Osteoblast (primary cell): Measurements from ENCODE around the gene DCUN1D5. TPM values are rescaled to one million over a fixed set of nuclear protein-coding genes. Genes with fewer than 3 reads are reported as not detected.

Experiments
- DNase-seq: peaks from one replicate; pipeline ENCODE4 v3.0.0; 2011; ENCODE audit warnings: low spot score, mixed read lengths; ENCODE audit not compliant: insufficient read length; ENCODE audit errors: missing footprints
- H2AFZ ChIP-seq: 2 replicates; pipeline ENCODE4 v1.6.0; 2011; ENCODE audit warnings: mild to moderate bottlenecking, low read length
- H3K27ac ChIP-seq: 2 replicates; pipeline ENCODE4 v1.5.1; 2011; ENCODE audit warnings: mild to moderate bottlenecking, low read depth, low read length, moderate library complexity
- H3K27me3 ChIP-seq: 2 replicates; pipeline ENCODE4 v1.6.0; 2012; ENCODE audit warnings: mild to moderate bottlenecking, control low read depth, inconsistent platforms, low read length, moderate library complexity; ENCODE audit not compliant: insufficient read depth
- H3K36me3 ChIP-seq: 2 replicates; pipeline ENCODE4 v1.5.1; 2011; ENCODE audit warnings: mild to moderate bottlenecking, low read length, control low read depth, moderate library complexity; ENCODE audit not compliant: insufficient read depth
- H3K4me1 ChIP-seq: 2 replicates; pipeline ENCODE4 v1.5.1; 2011; ENCODE audit warnings: mild to moderate bottlenecking, low read length, control low read depth, moderate library complexity; ENCODE audit not compliant: insufficient read depth
- H3K4me2 ChIP-seq: 2 replicates; pipeline ENCODE4 v1.6.0; 2011; ENCODE audit warnings: mild to moderate bottlenecking, low read length; ENCODE audit not compliant: insufficient read depth
- H3K4me3 ChIP-seq: fragments of 200-600 bp; sonication (generic); 3 replicates; pipeline ENCODE4 v1.5.1; 2012; ENCODE audit warnings: mild to moderate bottlenecking, low read length, inconsistent platforms; ENCODE audit not compliant: insufficient read depth
- H3K79me2 ChIP-seq: 2 replicates; pipeline ENCODE4 v1.6.0; 2012; ENCODE audit warnings: mild to moderate bottlenecking, low read length, control low read depth, inconsistent platforms; ENCODE audit not compliant: insufficient read depth
- H3K9me3 ChIP-seq: 2 replicates; pipeline ENCODE4 v1.5.1; 2011; ENCODE audit warnings: low read depth, low read length, control low read depth
- H4K20me1 ChIP-seq: 2 replicates; pipeline ENCODE4 v1.6.0; 2012; ENCODE audit warnings: mild to moderate bottlenecking, low read length, control low read depth; ENCODE audit not compliant: insufficient read depth
- total RNA-seq: library from RNA; depleted of rRNA; stranded (reverse); fragments of >200 nt; gene quantifications from 2 replicates; pipeline ENCODE4 v1.2.3, GENCODE V29; 2012
- TF ChIP-seq, protein P1 (sequence below): IDR thresholded peaks from 2 replicates; pipeline ENCODE4 v1.5.1; 2011; ENCODE audit warnings: mild to moderate bottlenecking, low read depth, low read length, moderate library complexity; ENCODE audit errors: extremely low read depth

The DCUN1D5 gene
- total RNA-seq, 1 donor: 60.1 TPM

DNA sequence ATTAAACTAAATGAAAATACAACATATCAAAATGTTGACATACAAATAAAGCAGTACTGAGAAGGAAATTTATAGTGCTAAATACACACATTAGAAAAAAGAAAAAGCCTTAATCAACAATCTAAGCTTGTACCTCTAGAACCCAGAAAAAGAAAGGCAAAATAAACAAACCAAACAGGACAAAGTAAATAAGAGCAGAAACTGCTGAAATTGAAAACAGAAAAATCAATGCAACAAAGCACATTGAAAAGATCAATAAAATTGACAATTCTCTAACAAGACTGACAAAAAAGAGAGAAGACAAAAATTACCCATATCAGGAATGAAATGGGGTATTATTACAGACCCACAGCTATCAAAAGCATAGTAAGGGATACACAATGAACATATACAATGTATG, 21.0 kb downstream of the DCUN1D5 start:
- peaks cover 11% of the 10 kb centered on the region for H3K36me3 ChIP-seq
- H2AFZ ChIP-seq: no peak overlapping the region
- TF ChIP-seq, protein P1, sequence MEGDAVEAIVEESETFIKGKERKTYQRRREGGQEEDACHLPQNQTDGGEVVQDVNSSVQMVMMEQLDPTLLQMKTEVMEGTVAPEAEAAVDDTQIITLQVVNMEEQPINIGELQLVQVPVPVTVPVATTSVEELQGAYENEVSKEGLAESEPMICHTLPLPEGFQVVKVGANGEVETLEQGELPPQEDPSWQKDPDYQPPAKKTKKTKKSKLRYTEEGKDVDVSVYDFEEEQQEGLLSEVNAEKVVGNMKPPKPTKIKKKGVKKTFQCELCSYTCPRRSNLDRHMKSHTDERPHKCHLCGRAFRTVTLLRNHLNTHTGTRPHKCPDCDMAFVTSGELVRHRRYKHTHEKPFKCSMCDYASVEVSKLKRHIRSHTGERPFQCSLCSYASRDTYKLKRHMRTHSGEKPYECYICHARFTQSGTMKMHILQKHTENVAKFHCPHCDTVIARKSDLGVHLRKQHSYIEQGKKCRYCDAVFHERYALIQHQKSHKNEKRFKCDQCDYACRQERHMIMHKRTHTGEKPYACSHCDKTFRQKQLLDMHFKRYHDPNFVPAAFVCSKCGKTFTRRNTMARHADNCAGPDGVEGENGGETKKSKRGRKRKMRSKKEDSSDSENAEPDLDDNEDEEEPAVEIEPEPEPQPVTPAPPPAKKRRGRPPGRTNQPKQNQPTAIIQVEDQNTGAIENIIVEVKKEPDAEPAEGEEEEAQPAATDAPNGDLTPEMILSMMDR: no peak
- H3K4me3 ChIP-seq: no peak overlapping the region
- no peaks in the 10 kb centered on the region for H4K20me1 ChIP-seq
- no peaks in the 10 kb centered on the region for H3K4me1 ChIP-seq
- DNase-seq: no peak
- no peak overlapping the region for H3K4me2 ChIP-seq
- H3K27me3 ChIP-seq: no peaks in the 10 kb centered on the region
- no peak overlapping the region for H3K27ac ChIP-seq
- peaks cover 61% of the 10 kb centered on the region for H3K79me2 ChIP-seq
- no peaks in the 10 kb centered on the region for H3K9me3 ChIP-seq

DNA sequence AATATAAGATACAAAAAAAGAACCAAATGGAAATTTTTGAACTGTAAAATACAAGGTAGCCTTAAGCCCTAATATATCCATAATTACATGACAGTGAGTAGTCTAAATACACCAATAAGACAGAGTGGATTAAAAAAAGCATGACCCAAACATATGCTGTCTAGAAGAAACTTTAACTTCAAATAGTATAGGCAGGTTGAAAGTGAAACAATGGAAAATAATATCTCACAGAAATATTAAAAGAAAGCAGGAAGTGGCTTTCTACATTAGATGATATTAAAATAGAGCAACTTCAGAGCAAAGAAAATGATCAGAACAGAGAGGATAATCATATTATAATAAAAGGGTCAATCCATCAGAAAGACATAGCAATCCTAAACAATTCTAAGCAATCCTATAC, 21.8 kb downstream of the DCUN1D5 start:
- no peak for DNase-seq
- no peaks in the 10 kb centered on the region for H3K27me3 ChIP-seq
- TF ChIP-seq, protein P1: no peak
- no peak overlapping the region for H2AFZ ChIP-seq
- no peaks in the 10 kb centered on the region for H3K9me3 ChIP-seq
- no peak overlapping the region for H3K4me2 ChIP-seq
- H3K4me3 ChIP-seq: no peak overlapping the region
- H3K4me1 ChIP-seq: no peaks in the 10 kb centered on the region
- H3K79me2 ChIP-seq: peaks cover 58% of the 10 kb centered on the region
- no peaks in the 10 kb centered on the region for H4K20me1 ChIP-seq
- peaks cover 11% of the 10 kb centered on the region for H3K36me3 ChIP-seq
- no peak overlapping the region for H3K27ac ChIP-seq

DNA sequence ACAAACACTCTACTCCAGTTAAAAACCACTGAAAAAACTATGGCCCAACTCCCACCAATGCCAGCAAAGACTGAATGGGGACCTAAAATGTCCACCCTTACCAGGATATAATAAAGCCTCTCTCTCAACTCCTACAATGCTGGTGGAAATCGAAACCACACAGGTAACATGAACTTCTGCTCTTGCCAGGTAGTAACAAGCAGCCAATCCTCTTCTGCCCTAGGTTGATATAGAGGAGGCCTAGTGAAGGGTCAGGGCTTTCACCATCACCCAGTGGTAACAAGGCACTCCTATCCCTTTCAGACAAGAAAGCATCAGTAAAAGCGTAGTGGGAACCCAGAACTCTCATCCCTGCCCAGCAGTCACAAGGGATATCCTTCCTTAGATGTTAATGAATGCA, 22.6 kb downstream of the DCUN1D5 start:
- peaks cover 51% of the 10 kb centered on the region for H3K79me2 ChIP-seq
- peaks cover 6% of the 10 kb centered on the region for H3K36me3 ChIP-seq
- H3K4me2 ChIP-seq: no peak overlapping the region
- no peaks in the 10 kb centered on the region for H3K9me3 ChIP-seq
- no peak overlapping the region for H3K4me3 ChIP-seq
- H3K27me3 ChIP-seq: no peaks in the 10 kb centered on the region
- no peaks in the 10 kb centered on the region for H4K20me1 ChIP-seq
- no peak overlapping the region for H3K27ac ChIP-seq
- H2AFZ ChIP-seq: no peak overlapping the region
- H3K4me1 ChIP-seq: no peaks in the 10 kb centered on the region
- TF ChIP-seq, protein P1: no peak
- no peak for DNase-seq

DNA sequence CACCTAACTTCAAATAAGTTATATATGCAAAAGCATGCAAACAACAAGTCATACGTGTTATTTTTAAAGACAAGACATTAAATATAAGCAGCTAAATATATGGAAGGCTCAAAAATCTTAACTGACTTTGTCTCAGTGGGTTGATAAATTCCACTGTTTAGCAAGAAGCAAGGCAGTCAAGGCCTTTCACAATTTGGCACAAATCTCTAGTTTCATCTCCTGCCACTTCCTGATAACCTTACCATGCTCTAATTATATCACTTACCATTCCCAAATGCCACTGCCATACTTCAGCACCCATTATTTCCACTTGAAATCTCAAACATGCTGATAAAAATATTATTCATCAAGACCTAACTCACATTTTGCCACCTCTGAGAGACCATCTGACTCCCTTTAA, 24.8 kb downstream of the DCUN1D5 start:
- no peaks in the 10 kb centered on the region for H3K27me3 ChIP-seq
- TF ChIP-seq, protein P1: no peak
- no peak overlapping the region for H2AFZ ChIP-seq
- DNase-seq: no peak
- H4K20me1 ChIP-seq: no peaks in the 10 kb centered on the region
- no peaks in the 10 kb centered on the region for H3K9me3 ChIP-seq
- H3K79me2 ChIP-seq: peaks cover 35% of the 10 kb centered on the region
- no peak overlapping the region for H3K27ac ChIP-seq
- no peaks in the 10 kb centered on the region for H3K4me1 ChIP-seq
- H3K4me3 ChIP-seq: no peak overlapping the region
- peaks cover 23% of the 10 kb centered on the region for H3K36me3 ChIP-seq
- no peak overlapping the region for H3K4me2 ChIP-seq
